Colonic mucosa (tissue), 4 donors: ENCODE data around the gene GCG. TPM values are rescaled to one million over a fixed set of nuclear protein-coding genes. Genes with fewer than 3 reads are reported as not detected.

Source experiments
- DNase-seq: peaks from one replicate; pipeline ENCODE4 v3.0.0-alpha.2; 2020
- H3K27ac ChIP-seq: fragments of 200-600 bp; one replicate; pipeline ENCODE4 v1.8.0; 2021
- H3K27me3 ChIP-seq: fragments of 200-600 bp; one replicate; pipeline ENCODE4 v1.8.0; 2021
- H3K36me3 ChIP-seq: fragments of 200-600 bp; one replicate; pipeline ENCODE4 v1.8.0; 2021
- H3K4me1 ChIP-seq: fragments of 200-600 bp; one replicate; pipeline ENCODE4 v1.8.0; 2021; ENCODE audit warnings: mild to moderate bottlenecking
- H3K4me3 ChIP-seq: fragments of 200-600 bp; one replicate; pipeline ENCODE4 v1.8.0; 2021
- H3K9ac ChIP-seq, 2 donors: one replicate each; pipeline ENCODE4 v1.7.0; 2013; ENCODE audit warnings: control low read depth in 2 of 2, low read depth in 2 of 2, low read length in 2 of 2
- H3K9me3 ChIP-seq: fragments of 200-600 bp; one replicate; pipeline ENCODE4 v1.8.0; 2021
- CTCF ChIP-seq: fragments of 200-600 bp; IDR thresholded peaks from one replicate; pipeline ENCODE4 v1.8.0; 2022; ENCODE audit warnings: antibody characterized with exemption, mild to moderate bottlenecking
- intact Hi-C: fragments of 100-400 bp; cut with DNase I; formaldehyde crosslinking; loops from one replicate; pipeline ENCODE4 v1.14.1; 2022
- total RNA-seq, 2 donors: library from RNA; stranded (reverse); fragmentation: NEBNext Ultra II Directional in 1 of 2; extraction: Animal tissue kit (Norgen Biotek cat#: 25700) in 1 of 2; gene quantifications; one replicate each; pipeline ENCODE4 v1.2.1, GENCODE V29; 2021
- donor health status: healthy.
- donor health status: DM: no; HTN: no; CAD: no.
- donor health status: DM: no; HTN: no; CAD: no.

The GCG gene
- total RNA-seq, 2 donors from 2014 or later = 55.8 to 81.3 TPM

DNA sequence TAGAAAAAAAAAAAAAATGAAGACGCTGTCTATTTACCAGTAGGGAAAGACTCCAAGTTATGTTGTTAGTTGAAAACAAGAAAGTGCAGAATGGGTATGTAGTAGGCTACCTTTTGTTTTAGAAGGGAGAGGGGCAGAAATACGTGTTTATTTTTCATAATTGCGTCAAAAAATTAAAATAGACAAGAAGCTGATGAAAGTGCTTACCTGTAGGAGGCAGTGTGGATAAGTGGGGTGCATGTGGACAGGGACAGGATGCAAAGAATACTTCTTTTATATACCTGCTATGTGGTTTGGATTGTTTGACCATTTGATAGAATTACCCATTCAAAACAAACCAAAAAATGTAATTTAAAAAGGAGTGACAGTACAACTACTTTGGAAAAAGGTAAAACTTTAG is 3.0 kb upstream of the GCG start:
- intact Hi-C loops = no loop called here
- TF ChIP-seq CTCF = no peak
- Histone ChIP-seq H3K27ac (no peak overlapping the region), H3K4me1 (no peaks in the 10 kb centered on the region), H3K9ac (no peak overlapping the region), H3K9me3 (no peaks in the 10 kb centered on the region), H3K27me3 (no peaks in the 10 kb centered on the region), H3K36me3 (no peaks in the 10 kb centered on the region), H3K4me3 (no peak overlapping the region)
- DNase-seq = no peak

DNA sequence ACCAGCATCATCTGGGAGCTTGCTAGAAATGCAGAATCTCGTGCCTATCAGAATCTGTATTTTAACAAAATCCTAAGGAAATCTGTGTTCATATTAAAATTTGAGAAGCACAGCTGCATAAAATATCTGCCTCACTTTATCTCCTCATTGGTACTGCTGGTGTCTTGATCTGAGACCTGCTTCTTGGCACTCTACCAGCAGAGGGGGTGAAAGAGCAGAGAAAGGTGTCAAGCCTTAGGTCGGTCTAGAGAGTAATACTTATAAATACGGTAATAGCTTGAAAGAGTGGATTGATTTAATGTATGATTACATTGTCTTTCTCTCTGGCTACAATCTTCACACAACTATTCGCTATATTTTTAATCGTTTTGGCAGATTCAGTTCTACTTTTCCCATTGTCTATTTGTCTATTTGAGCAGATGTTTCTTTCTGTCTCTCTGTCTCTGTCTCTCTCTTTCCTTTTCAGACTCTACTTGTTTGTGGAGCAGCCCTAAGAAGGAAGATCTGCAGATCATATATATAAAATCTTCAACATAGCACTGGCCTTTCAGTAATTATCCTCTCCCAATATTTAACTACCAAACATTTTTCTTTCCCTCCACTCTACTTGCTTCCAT is 1.7 kb upstream of the GCG start:
- no peak overlapping the region for H3K9ac ChIP-seq
- no peaks in the 10 kb centered on the region for H3K36me3 ChIP-seq
- no peaks in the 10 kb centered on the region for H3K9me3 ChIP-seq
- peak; percentile 79 for DNase-seq
- no peak overlapping the region for H3K27ac ChIP-seq
- intact Hi-C loops = loop anchor here (2.0 kb wide), 1 partner anchor 145 kb away; no protein-coding TSS in a partner anchor
- TF ChIP-seq CTCF = peak; percentile 59
- no peaks in the 10 kb centered on the region for H3K4me1 ChIP-seq
- H3K27me3 ChIP-seq = no peaks in the 10 kb centered on the region
- H3K4me3 ChIP-seq = no peak overlapping the region

- Histone ChIP-seq H3K4me3 (no peak overlapping the region), H3K9me3 (no peaks in the 10 kb centered on the region), H3K36me3 (no peaks in the 10 kb centered on the region), H3K27ac (no peak overlapping the region), H3K9ac (no peak overlapping the region), H3K27me3 (no peaks in the 10 kb centered on the region), H3K4me1 (no peaks in the 10 kb centered on the region)
- DNase-seq = no peak
- TF ChIP-seq CTCF = no peak
- intact Hi-C loops = no loop called here
Measured at GRCh38 chr2:162149940-162150339, 2.1 kb downstream of the GCG start.

DNA sequence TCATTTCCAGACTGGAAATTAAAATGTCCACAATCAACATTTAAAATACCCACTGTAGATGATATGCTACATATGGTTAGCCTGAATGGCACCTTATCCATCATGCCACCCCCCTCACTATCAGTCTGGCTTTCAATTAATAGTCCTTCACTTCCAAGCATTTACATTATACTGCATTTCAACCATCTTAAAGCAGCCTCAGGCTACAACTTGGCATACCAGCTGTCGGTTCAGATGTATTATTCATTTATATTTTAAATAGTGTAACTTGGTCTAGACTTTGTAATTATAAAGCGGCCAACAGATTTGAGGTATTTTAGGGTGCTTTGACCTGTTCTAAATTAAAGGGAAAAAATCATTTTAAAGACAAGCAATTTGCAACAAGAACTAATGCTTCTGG is 2.6 kb downstream of the GCG start:
- no peak for TF ChIP-seq CTCF
- Histone ChIP-seq H3K9ac (no peak overlapping the region), H3K36me3 (no peaks in the 10 kb centered on the region), H3K27ac (no peak overlapping the region), H3K9me3 (no peaks in the 10 kb centered on the region), H3K4me3 (no peak overlapping the region), H3K27me3 (no peaks in the 10 kb centered on the region), H3K4me1 (no peaks in the 10 kb centered on the region)
- no peak for DNase-seq
- intact Hi-C loops = no loop called here

GRCh38 chr2:162148956-162149355 is 3.1 kb downstream of the GCG start:
- no peak for TF ChIP-seq CTCF
- H3K27ac ChIP-seq = no peak overlapping the region
- no peak for DNase-seq
- H3K27me3 ChIP-seq = no peaks in the 10 kb centered on the region
- no peaks in the 10 kb centered on the region for H3K9me3 ChIP-seq
- no peak overlapping the region for H3K9ac ChIP-seq
- H3K36me3 ChIP-seq = no peaks in the 10 kb centered on the region
- intact Hi-C loops = no loop called here
- no peak overlapping the region for H3K4me3 ChIP-seq
- H3K4me1 ChIP-seq = no peaks in the 10 kb centered on the region
